ENCODE data around the gene PPP2R5E. TPM values are rescaled to one million over a fixed set of nuclear protein-coding genes. Genes with fewer than 3 reads are reported as not detected.

The PPP2R5E gene
- total and polyA plus RNA-seq, 2 experiments from 2014 or later, result 15.5 to 22.7 TPM

GRCh38 chr14:63392236-63392635 is 150.9 kb downstream of the PPP2R5E start:
- Histone ChIP-seq H3K4me3 (no peak overlapping the region), H3K27ac (no peak overlapping the region), H3K36me3 (no peaks in the 10 kb centered on the region), H3K27me3 (no peaks in the 10 kb centered on the region), H3K4me1 (ENCODE audit: low read depth) (no peaks in the 10 kb centered on the region), H3K9me3 (ENCODE audit: low read depth) (no peaks in the 10 kb centered on the region)
- TF ChIP-seq, protein P1, sequence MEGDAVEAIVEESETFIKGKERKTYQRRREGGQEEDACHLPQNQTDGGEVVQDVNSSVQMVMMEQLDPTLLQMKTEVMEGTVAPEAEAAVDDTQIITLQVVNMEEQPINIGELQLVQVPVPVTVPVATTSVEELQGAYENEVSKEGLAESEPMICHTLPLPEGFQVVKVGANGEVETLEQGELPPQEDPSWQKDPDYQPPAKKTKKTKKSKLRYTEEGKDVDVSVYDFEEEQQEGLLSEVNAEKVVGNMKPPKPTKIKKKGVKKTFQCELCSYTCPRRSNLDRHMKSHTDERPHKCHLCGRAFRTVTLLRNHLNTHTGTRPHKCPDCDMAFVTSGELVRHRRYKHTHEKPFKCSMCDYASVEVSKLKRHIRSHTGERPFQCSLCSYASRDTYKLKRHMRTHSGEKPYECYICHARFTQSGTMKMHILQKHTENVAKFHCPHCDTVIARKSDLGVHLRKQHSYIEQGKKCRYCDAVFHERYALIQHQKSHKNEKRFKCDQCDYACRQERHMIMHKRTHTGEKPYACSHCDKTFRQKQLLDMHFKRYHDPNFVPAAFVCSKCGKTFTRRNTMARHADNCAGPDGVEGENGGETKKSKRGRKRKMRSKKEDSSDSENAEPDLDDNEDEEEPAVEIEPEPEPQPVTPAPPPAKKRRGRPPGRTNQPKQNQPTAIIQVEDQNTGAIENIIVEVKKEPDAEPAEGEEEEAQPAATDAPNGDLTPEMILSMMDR (IDR thresholded peaks at IDR 0.05; ENCODE audit: low read depth, low read length), result no peak
- no peak for DNase-seq (ENCODE audit: low read depth in 1 of 2, low spot score in 1 of 2)

DNA sequence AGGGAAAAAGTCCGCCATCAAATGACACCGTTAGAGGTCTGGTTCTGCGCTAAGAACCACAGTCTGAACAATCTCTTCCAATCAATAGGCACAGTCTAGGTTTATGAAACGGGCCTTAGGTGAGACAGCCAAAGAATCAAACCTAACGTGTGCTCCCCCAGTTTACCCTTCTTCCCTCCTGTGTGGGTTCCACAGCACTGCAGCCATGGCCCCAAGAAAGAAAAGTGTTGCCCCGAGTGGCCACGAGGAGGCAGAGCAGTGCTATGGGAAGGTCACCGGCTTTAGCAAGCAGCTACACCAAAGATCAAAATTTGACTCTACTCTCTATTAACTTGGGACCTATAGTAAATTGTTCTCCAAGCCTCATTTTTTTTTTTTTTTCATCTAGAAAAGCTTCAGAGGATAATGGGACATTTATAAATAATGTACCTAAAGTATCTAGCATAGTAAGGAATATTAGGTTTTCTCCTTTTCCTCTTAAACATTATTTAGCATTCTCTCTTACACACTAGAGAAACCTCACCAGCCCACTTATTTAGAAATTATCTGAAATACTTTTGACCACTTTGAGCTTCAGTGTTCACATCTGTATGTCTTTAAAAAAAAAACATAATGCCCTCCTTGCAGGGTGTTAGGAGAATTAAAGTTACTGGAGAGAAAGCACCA is 154.3 kb downstream of the PPP2R5E start:
- Histone ChIP-seq H3K4me3 (no peak overlapping the region), H3K27me3 (no peaks in the 10 kb centered on the region), H3K9me3 (ENCODE audit: low read depth) (no peaks in the 10 kb centered on the region), H3K27ac (no peak overlapping the region), H3K36me3 (peaks cover 3% of the 10 kb centered on the region), H3K4me1 (ENCODE audit: low read depth) (no peaks in the 10 kb centered on the region)
- TF ChIP-seq, protein P1 (IDR thresholded peaks at IDR 0.05; ENCODE audit: low read depth, low read length), result peak; percentile 90
- DNase-seq (ENCODE audit: low read depth in 1 of 2, low spot score in 1 of 2), result peak; percentile 67 to 76

GRCh38 chr14:63387711-63388110 is 155.5 kb downstream of the PPP2R5E start:
- Histone ChIP-seq H3K4me1 (ENCODE audit: low read depth) (no peaks in the 10 kb centered on the region), H3K36me3 (peaks cover 10% of the 10 kb centered on the region), H3K27ac (no peak overlapping the region), H3K9me3 (ENCODE audit: low read depth) (no peaks in the 10 kb centered on the region), H3K4me3 (no peak overlapping the region), H3K27me3 (no peaks in the 10 kb centered on the region)
- DNase-seq (ENCODE audit: low read depth in 1 of 2, low spot score in 1 of 2), result no peak
- TF ChIP-seq, protein P1 (IDR thresholded peaks at IDR 0.05; ENCODE audit: low read depth, low read length), result no peak

DNA sequence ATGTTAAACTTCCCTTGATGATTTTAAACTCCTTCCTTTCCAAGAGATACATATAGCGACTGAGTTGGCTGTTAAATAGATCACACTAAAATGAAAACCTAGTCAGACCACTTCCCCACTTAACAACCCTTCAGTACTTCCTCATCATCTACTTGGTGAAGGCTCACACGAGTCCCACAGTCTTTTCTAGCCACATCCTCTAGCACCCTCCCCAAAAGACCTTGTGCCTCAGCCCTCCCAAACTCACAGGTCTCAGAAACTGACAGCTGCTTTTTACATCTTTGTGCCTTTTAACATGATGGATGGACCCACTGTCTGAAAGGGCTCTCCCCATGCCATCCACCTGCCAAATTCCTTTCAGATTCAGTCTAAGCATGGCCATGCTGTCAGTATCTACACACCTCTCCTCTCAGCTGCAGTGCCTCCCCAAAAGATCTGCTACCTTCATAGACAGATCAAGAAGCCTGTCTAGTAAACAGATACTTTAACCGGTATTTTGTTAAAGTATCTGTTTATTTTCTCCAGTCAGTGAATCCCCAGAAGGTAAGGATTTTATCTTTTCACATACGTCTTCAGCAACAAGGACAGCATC is 159.3 kb downstream of the PPP2R5E start:
- Histone ChIP-seq H3K4me1 (ENCODE audit: low read depth) (no peaks in the 10 kb centered on the region), H3K36me3 (peaks cover 26% of the 10 kb centered on the region), H3K4me3 (no peak overlapping the region), H3K9me3 (ENCODE audit: low read depth) (no peaks in the 10 kb centered on the region), H3K27ac (no peak overlapping the region), H3K27me3 (no peaks in the 10 kb centered on the region)
- TF ChIP-seq, protein P1 (IDR thresholded peaks at IDR 0.05; ENCODE audit: low read depth, low read length), result no peak
- DNase-seq (ENCODE audit: low read depth in 1 of 2, low spot score in 1 of 2), result no peak

GRCh38 chr14:63378444-63378843 is 164.7 kb downstream of the PPP2R5E start:
- H3K4me3 ChIP-seq, result no peak overlapping the region
- H3K9me3 ChIP-seq (ENCODE audit: low read depth), result no peaks in the 10 kb centered on the region
- H3K36me3 ChIP-seq, result peaks cover 36% of the 10 kb centered on the region
- no peak for DNase-seq (ENCODE audit: low read depth in 1 of 2, low spot score in 1 of 2)
- TF ChIP-seq, protein P1 (IDR thresholded peaks at IDR 0.05; ENCODE audit: low read depth, low read length), result no peak
- H3K27ac ChIP-seq, result no peak overlapping the region
- no peaks in the 10 kb centered on the region for H3K27me3 ChIP-seq
- no peaks in the 10 kb centered on the region for H3K4me1 ChIP-seq (ENCODE audit: low read depth)

All from cardiac muscle cell (in vitro differentiated cells and primary cell).